ENCODE measurements around the gene FBXW5.

Gene FBXW5

DNA sequence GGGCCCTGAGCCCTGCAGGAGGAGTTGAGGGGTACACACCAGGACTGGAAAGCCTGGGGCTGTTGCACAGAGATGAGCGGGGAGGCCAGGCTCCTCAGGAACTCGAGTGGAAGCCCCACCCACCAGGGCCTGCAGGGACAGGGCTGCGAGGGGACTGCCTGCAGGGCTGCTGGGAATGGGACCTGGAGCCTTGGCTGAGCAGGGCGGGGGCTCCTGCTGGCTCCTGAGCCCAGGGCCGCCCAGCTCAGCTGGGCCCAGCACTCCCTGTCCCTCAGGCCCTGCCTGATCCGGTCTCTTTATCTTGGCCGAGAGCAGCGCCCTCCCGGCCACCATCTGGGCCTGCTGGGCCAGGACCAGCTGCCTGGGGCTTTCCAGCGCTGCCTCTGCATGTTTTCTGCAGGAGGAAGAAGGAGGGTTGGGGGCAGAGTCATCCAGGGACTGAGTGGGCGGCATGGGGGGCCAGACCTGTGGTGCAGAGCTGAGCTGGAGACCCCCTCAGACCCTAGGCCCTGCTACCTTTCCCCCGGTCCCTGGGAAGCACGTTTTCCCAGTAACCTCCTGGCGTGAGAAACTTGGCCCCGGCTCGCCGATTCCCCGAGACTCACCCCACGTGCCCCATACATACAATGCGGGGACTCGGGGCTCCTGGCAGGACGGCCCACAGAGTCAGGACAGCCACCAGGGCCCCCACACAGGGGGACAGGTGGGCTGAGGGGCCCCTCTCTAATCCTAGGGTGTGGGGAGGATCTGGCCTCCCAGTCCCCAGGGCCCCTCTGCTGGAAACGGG, 16.9 kb upstream of the FBXW5 start:
- no peak for DNase-seq

DNA sequence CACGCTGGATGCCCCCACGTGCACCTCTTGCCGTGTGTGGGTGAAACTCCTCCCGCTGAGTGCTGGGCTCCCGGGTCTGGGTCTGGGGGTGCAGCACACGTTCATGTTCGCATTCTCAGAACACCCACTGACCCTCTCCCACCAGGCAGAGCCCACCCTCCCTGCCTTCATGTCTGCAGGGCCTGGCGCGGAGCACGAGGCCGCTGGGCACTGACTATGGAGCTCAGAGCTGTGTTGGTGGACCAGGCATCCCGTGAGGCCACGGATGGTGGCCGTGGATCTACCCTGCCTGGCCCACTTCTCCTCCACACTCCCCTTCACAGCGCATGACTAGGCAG, 16.4 kb upstream of the FBXW5 start:
- DNase-seq = no peak

DNA sequence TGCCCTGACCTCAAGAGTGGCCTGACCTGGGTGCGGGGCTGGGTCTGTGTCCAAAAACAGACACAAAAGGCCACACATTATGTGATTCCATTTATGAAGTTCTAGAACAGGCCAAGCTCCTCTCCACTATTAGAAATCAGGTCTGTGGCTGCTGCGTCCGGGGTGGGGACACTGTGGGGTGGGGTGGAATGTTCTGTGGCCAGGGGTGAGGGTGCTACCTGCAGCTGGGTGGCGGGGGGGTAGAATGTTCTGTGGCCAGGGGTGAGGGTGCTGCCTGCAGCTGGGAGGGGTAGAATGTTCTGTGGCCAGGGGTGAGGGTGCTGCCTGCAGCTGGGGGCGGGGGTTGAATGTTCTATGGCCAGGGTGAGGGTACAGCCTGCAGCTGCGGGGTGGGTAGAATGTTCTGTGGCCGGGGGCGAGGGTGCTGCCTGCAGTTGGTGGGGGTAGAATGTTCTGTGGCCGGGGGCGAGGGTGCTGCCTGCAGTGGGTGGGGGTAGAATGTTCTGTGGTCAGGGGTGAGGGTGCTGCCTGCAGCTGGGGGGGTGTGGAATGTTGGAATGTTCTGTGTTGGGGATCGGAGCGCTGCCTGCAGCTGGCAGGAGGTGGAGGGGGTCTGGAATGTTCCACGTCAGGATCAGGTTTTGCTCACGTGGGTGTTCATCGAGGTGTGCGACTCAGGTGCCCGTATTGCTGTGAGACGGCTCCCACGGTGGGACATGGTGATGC, 15.8 kb upstream of the FBXW5 start:
- DNase-seq = no peak

DNA sequence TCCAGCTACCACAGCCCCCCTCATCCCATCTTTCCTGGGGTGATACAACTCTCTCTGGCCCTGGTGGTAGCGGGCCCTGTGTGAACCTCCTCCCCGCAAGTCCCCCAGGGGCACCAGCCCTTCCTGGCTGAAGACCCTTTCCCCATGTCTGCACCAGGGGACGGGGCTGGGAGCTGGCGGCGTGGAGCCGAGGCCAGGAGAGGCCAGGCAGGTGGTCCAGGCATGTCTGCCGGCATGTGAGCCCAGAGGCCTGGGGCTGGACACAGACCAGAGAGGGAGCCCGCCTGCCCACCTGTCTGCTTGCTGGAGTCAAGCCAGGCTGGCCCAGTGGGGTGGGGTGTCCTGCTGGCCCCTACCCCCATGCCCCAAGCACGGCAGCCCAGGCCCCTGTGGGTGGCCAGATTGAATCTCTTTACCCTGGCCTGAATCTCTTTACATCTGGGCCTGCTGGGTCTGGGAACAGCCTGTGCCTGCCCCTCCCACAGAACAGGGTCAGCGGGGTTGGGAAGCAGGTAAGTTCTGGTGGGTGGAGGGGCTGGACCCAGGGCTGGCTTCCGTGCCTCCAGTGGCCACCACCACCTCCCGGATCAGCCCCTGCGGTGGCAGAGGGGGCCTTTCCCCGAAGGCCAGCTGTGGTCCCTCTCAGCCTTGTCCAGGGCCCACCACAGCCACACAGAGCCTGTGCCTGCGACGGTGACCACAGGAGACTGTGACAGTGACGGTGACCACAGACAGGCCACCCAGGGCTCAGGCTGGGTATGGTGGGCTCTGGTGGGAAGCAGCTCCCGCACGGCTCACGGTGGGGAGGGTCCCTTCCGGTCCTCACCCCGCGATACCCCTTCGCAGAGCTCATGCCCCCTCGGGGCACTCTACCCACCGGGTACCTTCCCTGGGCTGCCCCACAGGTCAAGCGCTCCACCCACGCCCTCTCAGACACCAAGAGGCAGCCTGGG, 14.6 kb upstream of the FBXW5 start:
- DNase-seq = no peak

DNA sequence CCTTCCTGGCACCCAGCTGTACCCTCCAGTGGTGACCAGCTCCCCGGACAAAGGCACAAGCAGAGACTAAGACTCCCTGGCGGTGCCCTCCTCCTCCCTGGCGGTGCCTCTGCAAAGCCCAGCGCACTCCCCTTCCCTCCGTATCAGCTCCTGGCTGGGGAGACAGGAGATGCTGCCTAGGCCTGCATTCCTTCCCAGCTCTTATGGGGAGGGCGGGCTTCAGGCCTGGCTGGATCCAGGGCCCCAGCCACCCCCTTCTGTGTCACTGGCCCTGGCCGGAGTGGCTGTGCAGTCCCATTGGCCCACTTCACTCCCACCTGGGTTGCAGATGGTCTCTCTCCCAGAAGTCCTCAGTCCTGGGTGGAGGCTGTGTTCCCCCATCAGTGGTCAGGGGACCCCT, 13.9 kb upstream of the FBXW5 start:
- no peak for DNase-seq

DNA sequence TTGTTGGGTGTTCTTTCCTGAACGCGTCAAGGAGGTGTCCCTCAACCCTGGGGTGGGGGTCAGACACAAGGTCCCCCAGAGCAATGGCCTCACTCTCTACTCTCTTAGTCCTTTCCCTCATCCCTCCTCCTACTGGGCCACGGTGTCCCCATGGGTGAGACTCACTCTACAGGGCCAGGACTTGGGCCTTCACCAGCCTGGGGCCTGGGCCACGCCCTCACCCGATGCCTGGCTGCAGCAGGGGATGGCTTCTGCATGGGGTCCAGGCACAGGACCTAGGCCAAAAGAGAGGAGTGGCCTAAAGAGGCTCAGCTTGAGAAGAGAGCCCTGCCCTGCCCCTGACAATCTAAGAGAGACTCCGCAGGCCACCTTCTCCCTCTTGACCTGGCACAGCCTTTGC, 13.4 kb upstream of the FBXW5 start:
- DNase-seq = no peak

DNA sequence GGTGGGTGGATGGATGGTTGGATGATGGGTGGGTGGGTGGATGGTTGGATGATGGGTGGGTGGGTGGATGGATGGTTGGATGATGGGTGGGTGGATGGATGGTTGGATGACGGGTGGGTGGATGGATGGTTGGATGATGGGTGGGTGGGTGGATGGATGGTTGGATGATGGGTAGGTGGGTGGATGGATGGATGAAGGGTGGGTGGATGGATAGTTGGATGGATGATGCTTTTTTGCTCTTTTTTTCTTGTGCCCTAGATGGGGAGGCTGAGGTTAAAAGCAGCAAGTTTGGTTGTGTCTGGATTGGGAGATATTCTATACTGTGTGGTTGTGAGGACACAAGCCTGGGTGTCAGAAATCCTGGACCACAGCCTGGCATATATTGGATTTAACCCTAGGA, 12.9 kb upstream of the FBXW5 start:
- no peak for DNase-seq

DNA sequence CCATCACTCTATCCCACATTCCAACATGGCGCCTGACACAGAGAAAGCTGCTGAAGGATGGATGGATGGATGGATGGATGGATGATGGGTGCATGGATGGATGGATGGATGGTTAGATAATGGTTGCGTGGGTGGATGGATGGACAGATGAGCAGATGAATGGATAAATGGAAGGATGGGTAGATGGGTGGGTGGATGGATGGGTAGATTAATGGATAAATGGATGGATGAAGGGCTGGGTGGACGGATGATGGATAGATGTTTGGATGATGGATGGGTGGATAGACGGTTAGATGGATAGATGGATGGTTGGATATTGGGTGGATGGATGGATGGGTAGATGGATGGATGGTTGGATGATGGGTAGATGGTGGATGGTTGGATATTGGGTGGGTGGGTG, 12.1 kb upstream of the FBXW5 start:
- no peak for DNase-seq

DNA sequence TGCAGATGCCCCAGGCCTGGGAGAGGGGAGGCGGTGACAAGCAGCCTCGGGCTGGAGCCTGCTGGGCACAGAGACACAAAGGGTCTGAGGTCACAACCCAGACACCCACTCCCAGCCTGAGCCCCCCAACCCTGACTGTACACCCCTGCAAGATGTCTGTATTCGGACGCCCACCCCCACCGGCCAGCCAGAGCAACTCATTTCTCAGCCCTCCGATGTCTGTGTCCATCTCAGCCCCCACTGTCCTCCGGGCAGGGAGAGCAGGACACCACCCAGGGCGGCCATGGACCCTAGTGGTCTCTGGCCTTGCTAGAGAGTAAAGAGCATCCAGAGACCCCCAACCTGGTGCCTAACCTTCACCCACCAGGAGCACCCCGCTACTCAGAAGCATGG, 11.4 kb upstream of the FBXW5 start:
- no peak for DNase-seq

DNA sequence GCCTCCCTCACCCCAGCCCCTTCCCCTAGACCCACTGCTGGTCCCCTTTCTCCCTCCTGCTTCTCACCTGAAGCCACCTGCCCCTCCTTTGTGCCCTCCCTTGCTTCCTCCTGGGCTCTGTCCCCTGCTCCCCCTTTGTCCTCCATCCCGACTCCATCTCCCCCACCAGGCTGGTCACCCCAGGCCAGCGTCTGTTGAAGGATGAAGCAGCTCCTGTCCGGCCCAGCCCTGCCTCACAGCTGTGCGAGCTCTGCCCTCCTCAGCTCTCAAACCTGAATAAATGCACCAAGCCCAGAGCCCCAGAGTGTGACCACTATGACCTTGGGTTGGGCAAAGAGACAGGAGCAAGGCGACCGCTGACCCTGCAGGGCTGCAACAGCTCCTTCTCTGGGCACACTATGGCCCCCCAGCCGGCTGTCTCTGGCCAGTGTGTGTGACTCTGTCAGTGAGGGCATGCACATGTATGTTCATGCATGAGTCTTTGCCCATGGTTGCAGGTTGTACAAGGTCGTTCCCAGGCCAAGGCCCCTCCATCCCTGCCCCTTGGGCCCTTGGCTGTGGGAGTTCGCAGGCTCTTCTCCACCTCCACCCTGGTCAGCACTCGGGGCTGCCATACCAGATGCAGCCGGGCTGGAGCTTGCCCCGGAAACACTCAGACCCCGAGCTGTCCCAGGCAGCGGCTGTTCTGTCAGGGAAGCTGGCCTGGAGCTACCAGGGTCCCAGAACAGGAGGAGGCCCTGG, 10.8 kb upstream of the FBXW5 start:
- DNase-seq = no peak

DNA sequence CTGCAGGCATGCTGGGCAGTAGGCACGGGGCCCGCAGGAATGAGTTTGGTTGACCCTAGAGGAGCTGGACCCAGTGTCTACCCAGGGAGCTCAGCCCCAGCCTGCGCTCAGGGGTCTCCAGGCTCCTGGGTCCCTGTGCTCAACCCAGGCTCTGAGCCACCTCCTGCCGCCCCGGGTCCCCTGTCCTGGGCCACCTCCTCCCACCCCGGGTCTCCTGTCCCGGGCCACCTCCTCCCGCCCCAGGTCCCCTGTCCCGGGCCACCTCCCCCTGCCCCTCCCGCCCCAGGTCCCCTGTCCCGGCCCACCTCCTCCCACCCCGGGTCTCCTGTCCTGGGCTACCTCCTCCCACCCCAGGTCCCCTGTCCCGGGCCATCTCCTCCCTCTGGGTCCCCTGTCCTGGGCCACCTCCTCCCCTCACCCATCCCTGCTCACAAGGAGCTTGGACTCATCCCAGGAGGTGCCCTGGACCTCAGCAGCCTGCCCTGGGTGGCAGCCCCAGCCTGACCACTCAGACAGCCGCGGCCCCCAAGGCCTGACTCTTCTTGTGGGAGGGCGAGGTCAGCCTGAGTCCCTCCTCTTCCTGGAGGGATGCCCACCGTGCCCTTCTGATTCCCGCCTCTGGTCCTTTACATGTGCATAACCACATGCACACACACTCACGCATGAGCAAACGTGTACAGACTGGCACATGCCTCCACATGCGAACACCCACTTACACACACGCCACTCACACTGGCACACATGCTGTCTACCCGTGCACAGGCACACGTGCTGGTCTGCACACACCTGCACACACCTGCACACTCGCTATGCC, 9.9 kb upstream of the FBXW5 start:
- DNase-seq = no peak

DNA sequence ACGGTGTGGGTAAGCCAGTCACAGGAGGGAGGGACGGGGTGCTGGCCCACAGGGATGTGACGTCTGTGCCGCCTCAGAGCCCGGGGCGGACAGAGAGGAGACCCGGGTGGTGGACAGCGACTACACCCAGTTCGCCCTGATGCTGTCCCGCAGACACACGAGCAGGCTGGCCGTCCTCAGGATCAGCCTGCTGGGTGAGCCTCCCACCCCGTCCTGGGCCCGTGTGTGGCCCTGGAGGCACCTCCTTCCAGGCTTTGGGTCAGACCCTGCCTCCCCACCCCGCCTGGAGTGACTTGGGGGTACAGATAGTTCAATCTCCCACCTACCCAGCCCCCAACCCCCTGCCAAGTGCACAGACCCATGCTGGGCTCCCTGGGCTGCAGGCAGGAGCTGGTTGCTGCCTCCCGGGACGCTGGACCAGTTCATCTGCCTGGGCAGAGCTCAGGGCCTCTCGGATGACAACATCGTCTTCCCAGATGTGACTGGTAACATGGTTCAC, 9.3 kb upstream of the FBXW5 start:
- no peak for DNase-seq

DNA sequence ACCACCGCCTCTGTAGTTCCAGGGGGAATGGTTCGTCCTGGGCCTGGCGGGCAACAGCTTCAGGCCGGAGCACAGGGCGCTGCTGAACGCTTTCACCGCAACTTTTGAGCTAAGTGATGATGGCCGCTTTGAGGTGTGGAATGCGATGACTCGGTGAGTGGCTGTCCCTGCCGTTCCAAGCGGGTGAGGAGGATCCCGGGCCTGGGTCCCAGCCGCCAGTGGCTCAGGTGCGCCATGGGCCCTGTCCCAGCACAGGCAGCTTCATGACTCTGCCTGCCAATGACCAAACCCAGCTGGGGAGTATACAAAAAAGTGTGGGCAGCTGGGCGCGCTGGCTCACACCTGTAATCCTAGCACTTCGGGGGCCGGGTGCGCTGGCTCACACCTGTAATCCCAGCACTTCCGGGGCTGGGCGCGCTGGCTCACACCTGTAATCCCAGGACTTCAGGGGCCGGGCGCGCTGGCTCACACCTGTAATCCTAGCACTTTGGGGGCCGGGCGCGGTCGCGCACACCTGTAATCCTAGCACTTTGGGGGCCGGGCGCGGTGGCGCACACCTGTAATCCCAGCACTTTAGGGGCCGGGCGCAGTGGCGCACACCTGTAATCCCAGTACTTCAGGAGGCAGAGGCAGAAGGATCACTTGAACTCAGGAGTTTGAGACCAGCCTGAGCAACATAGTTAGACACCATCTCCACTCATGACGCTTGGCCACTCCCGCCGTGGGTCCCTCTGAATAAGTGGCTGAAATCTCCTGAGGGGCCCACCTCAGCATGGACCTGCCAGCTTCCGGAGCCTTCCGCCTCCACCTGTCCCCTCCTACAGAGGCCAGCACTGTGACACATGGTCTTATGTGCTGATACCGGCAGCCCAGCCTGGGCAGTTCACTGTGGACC, 8.6 kb upstream of the FBXW5 start:
- DNase-seq = no peak

DNA sequence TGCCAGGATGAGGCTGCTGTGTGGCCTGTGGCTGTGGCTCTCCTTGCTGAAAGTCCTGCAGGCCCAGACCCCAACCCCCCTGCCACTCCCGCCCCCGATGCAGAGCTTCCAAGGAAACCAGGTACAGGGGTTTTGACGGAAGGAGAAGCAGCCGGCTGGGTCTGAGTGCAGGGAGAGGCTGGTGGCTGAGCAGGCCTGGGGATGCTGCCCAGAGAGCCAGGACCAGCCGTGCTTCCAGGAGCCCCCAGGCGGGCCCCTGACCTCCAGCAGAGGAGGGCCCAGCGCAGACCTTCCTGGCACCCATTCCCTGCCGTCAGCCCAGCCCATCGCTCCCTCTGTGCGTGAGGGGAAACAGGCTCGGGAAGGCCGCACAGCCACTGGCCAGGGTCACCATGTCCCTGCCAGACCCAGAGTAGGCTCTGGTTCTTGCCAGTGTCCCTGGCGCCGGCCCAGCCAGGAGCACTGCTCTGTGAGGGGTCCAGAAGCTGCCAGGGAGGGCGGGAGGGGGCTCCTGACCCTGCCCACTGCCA, 7.8 kb upstream of the FBXW5 start:
- no peak for DNase-seq

DNA sequence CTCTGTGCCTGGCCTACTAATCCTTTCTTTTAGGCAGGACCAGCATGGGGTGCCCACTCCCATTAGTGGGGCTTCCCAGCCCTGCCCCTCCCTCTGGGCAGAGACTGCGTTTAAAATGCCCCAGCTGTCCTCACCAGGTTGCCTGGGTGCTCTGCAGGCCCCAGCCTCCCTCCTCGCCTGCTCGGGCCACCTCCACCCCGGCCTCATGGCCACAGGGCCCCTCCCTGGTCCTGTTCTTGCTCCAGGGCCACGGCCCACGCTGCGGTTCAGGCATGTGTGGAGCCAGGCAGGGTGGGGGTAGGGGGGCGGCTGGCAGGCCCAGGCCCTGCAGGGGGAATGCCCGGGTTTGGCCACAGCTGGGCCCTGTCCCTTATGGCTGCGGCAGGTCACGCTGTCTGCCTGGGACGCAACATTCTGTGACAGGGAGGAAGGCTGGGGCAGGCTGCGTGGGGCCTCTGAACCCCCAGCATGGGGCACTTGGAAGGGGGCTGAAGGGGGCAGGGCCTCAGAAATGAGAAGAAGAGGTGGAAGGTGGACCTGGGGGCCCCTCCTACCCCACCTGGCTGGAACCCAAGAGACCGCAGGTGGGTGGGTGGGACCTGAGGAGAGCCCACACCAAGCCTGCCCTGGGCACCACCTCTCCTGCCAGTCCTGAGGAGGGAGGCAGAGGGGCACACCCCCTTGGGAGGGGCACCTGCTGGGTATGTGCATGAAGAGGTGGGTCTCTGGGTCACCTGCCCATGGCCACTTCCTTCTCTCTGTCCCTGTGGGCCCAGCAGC, 7.2 kb upstream of the FBXW5 start, which contains the start of gene LCN12:
TSS of gene LCN12 (plus strand) at position 733 of the 780 bp plus-strand sequence. CDS start 55 bp downstream, outside the sequence.
- DNase-seq = no peak

DNA sequence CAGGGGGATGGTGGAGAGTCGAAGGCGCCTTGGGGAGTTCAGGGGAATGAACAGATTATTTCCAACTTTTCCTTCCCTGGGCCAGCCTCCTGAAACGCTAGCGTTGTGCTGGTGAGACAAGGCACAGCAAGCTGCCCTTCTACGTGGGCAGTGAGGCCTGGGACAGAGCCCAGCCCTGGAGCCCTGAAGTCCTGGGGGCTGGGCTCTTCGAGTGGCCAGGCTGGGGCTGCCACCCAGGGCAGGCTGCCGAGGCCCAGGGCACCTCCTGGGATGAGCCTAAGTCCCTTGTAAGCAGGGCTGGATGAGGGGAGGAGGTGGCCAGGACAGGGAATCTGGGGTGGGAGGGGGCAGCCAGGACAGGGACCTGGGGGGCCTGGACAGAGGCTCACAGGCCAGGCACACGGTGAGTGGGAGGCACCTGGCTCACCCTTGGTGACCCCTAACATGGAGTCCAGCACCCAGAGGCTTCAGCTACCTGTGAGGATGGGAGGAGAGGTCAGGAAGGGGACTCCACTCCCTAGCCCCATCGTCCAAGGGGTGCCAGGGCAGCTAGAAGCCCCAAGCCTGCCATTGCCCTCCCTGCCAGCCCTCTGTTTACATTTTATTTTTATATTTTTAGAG, 6.2 kb upstream of the FBXW5 start:
- DNase-seq = no peak

DNA sequence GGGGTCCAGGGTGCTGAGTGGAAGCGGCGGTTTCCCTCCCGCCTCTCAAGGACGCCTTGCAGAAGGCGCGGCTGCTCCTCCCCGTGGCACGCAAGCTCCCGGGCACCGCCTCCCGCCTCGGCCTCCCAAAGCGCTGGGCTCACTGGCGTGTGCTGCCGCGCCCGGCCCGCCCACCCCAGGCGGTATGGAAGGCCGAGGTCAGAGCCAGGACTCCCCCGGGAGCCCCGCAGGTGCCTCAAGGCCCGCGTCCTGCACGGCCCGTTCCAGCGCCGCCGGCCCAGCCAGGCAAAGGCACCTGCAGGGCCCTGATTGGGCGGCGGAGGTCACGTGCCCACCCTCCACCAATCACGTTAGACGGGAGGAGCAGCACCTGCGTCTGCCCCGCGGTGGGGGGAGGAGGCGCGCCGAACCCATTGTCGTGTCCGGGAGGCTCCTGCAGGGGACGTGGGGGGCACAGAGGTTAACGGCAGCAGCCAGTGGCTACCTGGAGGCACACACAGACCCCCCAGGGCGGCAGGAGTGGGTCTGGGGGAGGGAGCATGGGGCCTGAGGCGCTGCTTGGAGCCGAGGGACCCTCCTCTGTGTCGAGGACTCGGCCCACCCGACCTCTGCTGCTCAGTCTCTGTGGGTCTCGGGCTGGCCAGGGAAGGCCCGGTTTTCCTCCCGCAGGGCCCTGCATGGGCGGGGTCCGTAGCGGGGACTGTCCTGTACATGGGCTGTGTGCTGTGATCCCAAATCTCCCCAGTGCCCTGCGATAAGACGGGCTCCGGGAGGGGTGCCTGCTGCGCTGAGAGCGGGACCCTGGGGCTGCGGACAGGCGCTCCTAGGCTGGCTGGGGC, 5.5 kb upstream of the FBXW5 start:
- DNase-seq = peak; percentile 97

DNA sequence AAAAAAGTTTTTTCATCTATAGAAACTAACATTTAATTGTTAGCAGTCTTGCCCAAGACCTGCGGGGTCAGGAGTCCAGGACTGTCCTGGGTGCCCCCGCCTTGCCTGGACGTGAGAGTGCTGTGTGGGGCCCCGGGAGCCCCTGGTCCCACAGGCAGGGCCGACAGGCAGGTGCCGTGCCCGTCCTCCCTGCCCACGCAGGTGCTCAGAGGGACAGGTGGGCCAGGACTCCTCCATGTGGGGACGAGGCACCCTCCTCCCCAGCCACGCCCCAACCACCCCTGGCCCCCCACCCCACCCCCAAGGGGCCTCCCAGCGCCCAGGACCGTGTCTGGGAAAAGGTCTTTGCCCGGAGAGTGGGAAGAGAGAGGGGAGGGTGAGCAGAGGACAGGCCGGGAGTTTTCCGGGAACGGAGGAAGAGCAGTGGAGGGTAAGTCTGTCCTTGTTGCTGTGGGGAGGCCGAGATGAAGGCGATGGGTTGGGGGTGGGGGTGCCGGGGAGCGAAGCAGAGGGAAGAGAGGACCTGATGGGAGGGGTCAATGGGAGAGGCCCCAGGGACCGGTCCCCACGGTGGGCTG, 4.8 kb upstream of the FBXW5 start:
- DNase-seq = no peak

Measured in activated CD4-positive, alpha-beta T cell treated with anti-CD3 and anti-CD28 coated beads, Interleukin-2, amount 50 U/mL, for 16 hours (primary cell).